Epithelial cell of prostate (primary cell): ENCODE results near the gene MEFV.

ENCODE experiments used
- DNase-seq: peaks from one replicate; pipeline ENCODE4 v3.0.0-alpha.2; 2011; ENCODE audit warnings: low read depth, low spot score
- H3K27ac ChIP-seq: fragments of 450-650 bp; 2 replicates; pipeline ENCODE4 v1.5.1; 2017; ENCODE audit warnings: mild to moderate bottlenecking

The MEFV gene

GRCh38 chr16:3268294-3268693 lies 11.9 kb upstream of the MEFV start:
- DNase-seq: no peak
- no peak overlapping the region for H3K27ac ChIP-seq

GRCh38 chr16:3266873-3267537 lies 10.6 kb upstream of the MEFV start:
- no peak overlapping the region for H3K27ac ChIP-seq
- no peak for DNase-seq

- peak; percentile 90 for DNase-seq
- peak overlapping the region; percentile 74 for H3K27ac ChIP-seq
Measured at GRCh38 chr16:3264137-3265036, 8.0 kb upstream of the MEFV start.

GRCh38 chr16:3262517-3262916 lies 6.1 kb upstream of the MEFV start:
- no peak overlapping the region for H3K27ac ChIP-seq
- DNase-seq: no peak

GRCh38 chr16:3259836-3260235 lies 3.4 kb upstream of the MEFV start:
- no peak for DNase-seq
- H3K27ac ChIP-seq: no peak overlapping the region

- no peak overlapping the region for H3K27ac ChIP-seq
- no peak for DNase-seq
Measured at GRCh38 chr16:3256866-3257465, 533 bp upstream of the MEFV start.

- no peak overlapping the region for H3K27ac ChIP-seq
- no peak for DNase-seq
Measured at GRCh38 chr16:3254309-3254708, 2.1 kb downstream of the MEFV start.

GRCh38 chr16:3252967-3253366 lies 3.5 kb downstream of the MEFV start:
- no peak for DNase-seq
- no peak overlapping the region for H3K27ac ChIP-seq

- no peak for DNase-seq
- no peak overlapping the region for H3K27ac ChIP-seq
Measured at GRCh38 chr16:3249451-3249850, 7.0 kb downstream of the MEFV start.

GRCh38 chr16:3249020-3249419 lies 7.4 kb downstream of the MEFV start:
- H3K27ac ChIP-seq: no peak overlapping the region

GRCh38 chr16:3248596-3248995 lies 7.8 kb downstream of the MEFV start:
- DNase-seq: no peak
- no peak overlapping the region for H3K27ac ChIP-seq

More at GRCh38 chr16:3249020-3249419, 7.4 kb downstream of the MEFV start:
- no peak for DNase-seq

GRCh38 chr16:3246876-3247275 lies 9.6 kb downstream of the MEFV start:
- H3K27ac ChIP-seq: no peak overlapping the region
- DNase-seq: no peak

GRCh38 chr16:3246002-3246401 lies 10.4 kb downstream of the MEFV start:
- no peak for DNase-seq
- no peak overlapping the region for H3K27ac ChIP-seq

- H3K27ac ChIP-seq: no peak overlapping the region
- DNase-seq: no peak
Measured at GRCh38 chr16:3243882-3244281, 12.6 kb downstream of the MEFV start.

GRCh38 chr16:3242709-3243108 lies 13.7 kb downstream of the MEFV start:
- no peak for DNase-seq

GRCh38 chr16:3241761-3242160 lies 14.7 kb downstream of the MEFV start:
- DNase-seq: no peak
- H3K27ac ChIP-seq: no peak overlapping the region

More at GRCh38 chr16:3242709-3243108, 13.7 kb downstream of the MEFV start:
- H3K27ac ChIP-seq: no peak overlapping the region

GRCh38 chr16:3235856-3236669 lies 20.4 kb downstream of the MEFV start:
- H3K27ac ChIP-seq: no peak overlapping the region
- no peak for DNase-seq

GRCh38 chr16:3234857-3235561 lies 21.4 kb downstream of the MEFV start, which contains the start of gene ZNF200:
Gene ZNF200, minus strand, starts transcription at chr16:3235158. Its CDS starts 1,403 bp downstream, at chr16:3233755.
- peak within 1 kb of the TSS; percentile 86 for H3K27ac ChIP-seq
- peak; percentile 71 for DNase-seq

GRCh38 chr16:3234543-3234856 lies 21.9 kb downstream of the MEFV start:
- H3K27ac ChIP-seq: peak overlapping the region; percentile 86

More at GRCh38 chr16:3234543-3234856, 21.9 kb downstream of the MEFV start:
- no peak for DNase-seq
